WTC11 (cell line): ENCODE results near the gene ITPR2. TPM values are rescaled to one million over a fixed set of nuclear protein-coding genes. Genes with fewer than 3 reads are reported as not detected.

Source experiments
- ATAC-seq: fragments of 200-7000 bp; cut with Tn5 transposase; 2 replicates; pipeline ENCODE4 v1.10.0; 2021; ENCODE audit warnings: mild to moderate bottlenecking, moderate library complexity
- Bru-seq: library from RNA; stranded (reverse); fragments of 400-500 nt; gene quantifications from one replicate; lab custom pipeline; 2021; lab: Mats Ljungman, UMichigan
- CTCF ChIA-PET: fragments of 300-600 bp; sonication (Branson Sonifier 250); formaldehyde crosslinking; loops from one replicate; lab custom pipeline; 2021; ENCODE audit warnings: antibody characterized with exemption; lab: Charles Lee
- POLR2A ChIA-PET: fragments of 350-600 bp; sonication (Branson Sonifier 250); formaldehyde crosslinking; loops from one replicate; lab custom pipeline; 2021; ENCODE audit warnings: antibody characterized with exemption; lab: Charles Lee
- DNase-seq: peaks from one replicate; pipeline ENCODE4 v3.0.0; 2021; ENCODE audit warnings: low spot score
- H3K27ac Mint-ChIP-seq: 2 replicates; pipeline ENCODE4 v1.8.0; 2021; ENCODE audit warnings: mixed read lengths
- H3K27me3 Mint-ChIP-seq: 2 replicates; pipeline ENCODE4 v1.8.0; 2021; ENCODE audit warnings: low read depth, mild to moderate bottlenecking, moderate library complexity, mixed read lengths
- H3K36me3 Mint-ChIP-seq: 2 replicates; pipeline ENCODE4 v1.8.0; 2021; ENCODE audit warnings: mixed read lengths
- H3K4me1 Mint-ChIP-seq: 2 replicates; pipeline ENCODE4 v1.8.0; 2022; ENCODE audit warnings: mixed read lengths
- H3K4me3 Mint-ChIP-seq: 2 replicates; pipeline ENCODE4 v1.8.0; 2021; ENCODE audit warnings: mild to moderate bottlenecking, moderate library complexity, mixed read lengths
- H3K9me3 Mint-ChIP-seq: 2 replicates; pipeline ENCODE4 v1.8.0; 2021; ENCODE audit warnings: mixed read lengths
- CREM ChIP-seq: sonication (generic); formaldehyde crosslinking; IDR thresholded peaks from 2 replicates; pipeline ENCODE4 v1.8.1; 2022; ENCODE audit warnings: mild to moderate bottlenecking, missing genetic modification reagents, moderate library complexity
- FOXP1 ChIP-seq: sonication (generic); formaldehyde crosslinking; IDR thresholded peaks from 2 replicates; pipeline ENCODE4 v1.8.0; 2022; ENCODE audit warnings: missing genetic modification reagents, mild to moderate bottlenecking, moderate library complexity, borderline replicate concordance
- GABPB1 ChIP-seq: sonication (generic); formaldehyde crosslinking; IDR thresholded peaks from 2 replicates; pipeline ENCODE4 v1.8.1; 2023; ENCODE audit warnings: mild to moderate bottlenecking, missing genetic modification reagents
- HMGA2 ChIP-seq: fragments of 250-450 bp; sonication (Bioruptor Pico); IDR thresholded peaks from 2 replicates; pipeline ENCODE4 v1.4.0; 2021; ENCODE audit warnings: mild to moderate bottlenecking, moderate library complexity
- MXD4 ChIP-seq: fragments of 250-450 bp; sonication (Bioruptor Pico); IDR thresholded peaks from 2 replicates; pipeline ENCODE4 v1.8.0; 2021; ENCODE audit warnings: mild to moderate bottlenecking, moderate library complexity, borderline replicate concordance
- NFYB ChIP-seq: sonication (generic); formaldehyde crosslinking; conservative IDR thresholded peaks from 2 replicates; pipeline ENCODE4 v1.8.0; 2022; ENCODE audit warnings: low read depth, missing genetic modification reagents
- SMAD3 ChIP-seq: sonication (generic); formaldehyde crosslinking; IDR thresholded peaks from 2 replicates; pipeline ENCODE4 v1.8.0; 2022; ENCODE audit warnings: missing genetic modification reagents, mild to moderate bottlenecking, borderline replicate concordance
- ZBTB21 ChIP-seq: sonication (generic); formaldehyde crosslinking; IDR thresholded peaks from 2 replicates; pipeline ENCODE4 v1.8.1; 2023; ENCODE audit warnings: mild to moderate bottlenecking, missing genetic modification reagents, borderline replicate concordance
- ZNF219 ChIP-seq: sonication (generic); formaldehyde crosslinking; IDR thresholded peaks from 2 replicates; pipeline ENCODE4 v1.8.0; 2023; ENCODE audit warnings: missing genetic modification reagents, mild to moderate bottlenecking, borderline replicate concordance
- ZNF396 ChIP-seq: fragments of 250-450 bp; sonication (Bioruptor Pico); IDR thresholded peaks from 2 replicates; pipeline ENCODE4 v1.8.0; 2021; ENCODE audit warnings: mild to moderate bottlenecking, moderate library complexity, borderline replicate concordance
- ZNF423 ChIP-seq: fragments of 250-450 bp; sonication (Bioruptor Pico); IDR thresholded peaks from 2 replicates; pipeline ENCODE4 v2.1.2; 2022; ENCODE audit warnings: mild to moderate bottlenecking, moderate library complexity
- long read RNA-seq, 3 experiments: library from RNA in 1 of 3; library from capped mRNA in 1 of 3; library from polyadenylated mRNA in 1 of 3; unstranded in 2 of 3; stranded (forward) in 1 of 3; transcript quantifications; one replicate each; pipeline ENCODE4 v2.0.0, GENCODE V29; 2021
- total RNA-seq: library from RNA; stranded (reverse); gene quantifications from 3 replicates; pipeline ENCODE4 v1.2.3, GENCODE V29; 2021
- TF ChIP-seq, protein P1 (sequence below): sonication (generic); formaldehyde crosslinking; IDR thresholded peaks from 2 replicates; pipeline ENCODE4 v1.8.0; 2023; ENCODE audit warnings: mild to moderate bottlenecking, missing genetic modification reagents
- TF ChIP-seq, protein P2 (sequence below): sonication (generic); formaldehyde crosslinking; IDR thresholded peaks from 2 replicates; pipeline ENCODE4 v1.8.1; 2022; ENCODE audit warnings: low read depth, missing genetic modification reagents, borderline replicate concordance
- TF ChIP-seq, protein P3 (sequence below): sonication (generic); formaldehyde crosslinking; IDR thresholded peaks from 2 replicates; pipeline ENCODE4 v1.8.0; 2023; ENCODE audit warnings: missing genetic modification reagents, mild to moderate bottlenecking, borderline replicate concordance
- TF ChIP-seq, protein P4 (sequence below): sonication (generic); formaldehyde crosslinking; IDR thresholded peaks from 2 replicates; pipeline ENCODE4 v1.8.1; 2022; ENCODE audit warnings: mild to moderate bottlenecking, missing genetic modification reagents, moderate library complexity, borderline replicate concordance
- TF ChIP-seq, protein P5 (sequence below): sonication (generic); formaldehyde crosslinking; IDR thresholded peaks from 2 replicates; pipeline ENCODE4 v1.8.1; 2023; ENCODE audit warnings: mild to moderate bottlenecking, moderate library complexity, missing genetic modification reagents
- TF ChIP-seq, protein P6 (sequence below): sonication (generic); formaldehyde crosslinking; IDR thresholded peaks from 2 replicates; pipeline ENCODE4 v1.8.0; 2022; ENCODE audit warnings: mild to moderate bottlenecking, missing genetic modification reagents

Gene ITPR2
- total RNA-seq = 32.2 to 50.7 TPM (median 34.2 TPM) in 3 replicates
- percentile 79 among the genes with signal in this experiment for Bru-seq, nascent RNA
- long read RNA-seq, experiment 1, full-length matches to known transcripts = 7 of 87 reads
- long read RNA-seq, experiment 1, partial matches to known transcripts = 34 of 87 reads
- long read RNA-seq, experiment 1, other reads (novel, unspliced or antisense) = 46 of 87 reads
- long read RNA-seq, experiment 2, partial matches to known transcripts = 13 of 33 reads
- long read RNA-seq, experiment 2, other reads (novel, unspliced or antisense) = 20 of 33 reads
- long read RNA-seq, experiment 3, partial matches to known transcripts = 1 of 2 reads
- long read RNA-seq, experiment 3, other reads (novel, unspliced or antisense) = 1 of 2 reads

DNA sequence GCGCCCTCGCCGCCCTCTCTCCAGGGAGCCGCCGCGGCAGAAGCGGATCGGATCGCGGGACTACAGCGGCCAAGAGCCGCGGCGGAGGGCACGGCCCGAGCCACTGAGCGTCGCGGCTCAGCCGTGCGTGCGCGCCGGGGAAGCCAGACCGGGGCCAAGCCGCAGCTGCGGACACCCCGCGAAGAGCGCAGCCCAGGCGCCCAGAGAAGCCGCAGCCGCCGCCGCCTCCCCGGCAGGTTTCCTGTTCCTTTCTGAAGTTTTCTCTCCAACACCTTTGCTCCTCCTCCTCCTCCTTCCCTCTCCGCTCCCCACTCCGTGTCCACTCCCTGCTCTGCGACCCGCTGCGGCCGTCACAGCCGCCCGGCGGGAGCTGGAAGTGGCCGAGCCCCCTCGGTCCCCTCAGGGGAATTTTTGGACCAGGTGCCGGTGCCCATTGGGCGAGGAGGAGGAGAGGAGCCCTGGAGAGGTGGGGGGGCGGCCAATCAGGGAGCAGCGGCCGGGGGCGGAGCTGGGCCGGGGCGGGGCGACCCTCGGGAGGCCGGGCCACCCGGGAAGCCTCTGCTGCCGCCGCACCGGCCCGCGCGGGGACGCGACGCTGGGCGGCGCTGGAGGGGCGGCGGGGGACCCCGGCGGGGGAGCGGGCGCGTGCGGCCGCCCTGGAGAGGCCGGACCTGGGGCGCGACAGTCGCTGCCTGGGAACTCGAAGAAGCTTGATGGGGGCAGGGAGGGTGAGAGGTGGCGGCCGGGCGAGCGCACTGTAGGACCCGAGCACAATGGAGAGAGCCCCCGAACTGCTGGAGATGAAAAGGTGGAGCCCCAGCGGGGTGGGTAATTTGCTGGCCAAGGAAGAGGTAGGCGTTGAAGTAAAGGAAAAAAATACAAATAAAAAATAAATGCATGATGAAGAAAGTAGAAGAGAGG is at the start of gene ITPR2:
Gene ITPR2, minus strand, starts transcription at position 373 of the 921 bp plus-strand sequence. CDS start 413 bp downstream, outside the sequence.
- Mint-ChIP-seq H3K27ac (peak within 1 kb of the TSS; percentile 90), H3K4me1 (peaks cover 37% of the 10 kb centered on the region)

DNA sequence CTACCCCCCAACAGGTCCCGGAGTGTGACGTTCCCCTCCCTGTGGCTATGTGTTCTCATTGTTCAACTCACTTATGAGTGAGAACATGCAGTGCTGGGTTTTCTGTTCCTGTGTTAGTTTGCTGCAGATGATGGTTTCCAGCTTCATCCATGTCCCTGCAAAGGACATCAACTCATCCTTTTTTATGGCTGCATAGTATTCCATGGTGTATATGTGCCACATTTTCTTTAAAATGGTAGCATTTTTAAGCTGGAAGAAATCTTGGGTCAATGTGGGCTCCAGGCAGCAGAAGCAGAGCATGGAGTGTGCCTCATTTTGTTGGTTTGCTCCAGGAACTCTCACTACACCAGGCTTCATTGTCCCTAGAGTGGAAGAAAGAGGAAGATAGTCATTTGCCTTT is 47.6 kb upstream of the ITPR2 start:
- Mint-ChIP-seq H3K4me1 (no peaks in the 10 kb centered on the region; the same call in 1 of the 2 replicates), H3K27ac (no peak overlapping the region), H3K36me3 (peaks cover 3% of the 10 kb centered on the region), H3K9me3 (peaks cover 22% of the 10 kb centered on the region), H3K27me3 (peaks cover 6% of the 10 kb centered on the region; the same call in 1 of the 2 replicates), H3K4me3 (no peak overlapping the region)
- ATAC-seq (no peak), DNase-seq (no peak)
- ChIA-PET CTCF (no interaction called here), POLR2A (no interaction called here)
- TF ChIP-seq CREM (CRISPR knock-in tag) (no peak), SMAD3 (no peak), HMGA2 (CRISPR knock-in tag) (no peak), ZNF396 (CRISPR knock-in tag) (no peak)
- TF ChIP-seq, protein P1, sequence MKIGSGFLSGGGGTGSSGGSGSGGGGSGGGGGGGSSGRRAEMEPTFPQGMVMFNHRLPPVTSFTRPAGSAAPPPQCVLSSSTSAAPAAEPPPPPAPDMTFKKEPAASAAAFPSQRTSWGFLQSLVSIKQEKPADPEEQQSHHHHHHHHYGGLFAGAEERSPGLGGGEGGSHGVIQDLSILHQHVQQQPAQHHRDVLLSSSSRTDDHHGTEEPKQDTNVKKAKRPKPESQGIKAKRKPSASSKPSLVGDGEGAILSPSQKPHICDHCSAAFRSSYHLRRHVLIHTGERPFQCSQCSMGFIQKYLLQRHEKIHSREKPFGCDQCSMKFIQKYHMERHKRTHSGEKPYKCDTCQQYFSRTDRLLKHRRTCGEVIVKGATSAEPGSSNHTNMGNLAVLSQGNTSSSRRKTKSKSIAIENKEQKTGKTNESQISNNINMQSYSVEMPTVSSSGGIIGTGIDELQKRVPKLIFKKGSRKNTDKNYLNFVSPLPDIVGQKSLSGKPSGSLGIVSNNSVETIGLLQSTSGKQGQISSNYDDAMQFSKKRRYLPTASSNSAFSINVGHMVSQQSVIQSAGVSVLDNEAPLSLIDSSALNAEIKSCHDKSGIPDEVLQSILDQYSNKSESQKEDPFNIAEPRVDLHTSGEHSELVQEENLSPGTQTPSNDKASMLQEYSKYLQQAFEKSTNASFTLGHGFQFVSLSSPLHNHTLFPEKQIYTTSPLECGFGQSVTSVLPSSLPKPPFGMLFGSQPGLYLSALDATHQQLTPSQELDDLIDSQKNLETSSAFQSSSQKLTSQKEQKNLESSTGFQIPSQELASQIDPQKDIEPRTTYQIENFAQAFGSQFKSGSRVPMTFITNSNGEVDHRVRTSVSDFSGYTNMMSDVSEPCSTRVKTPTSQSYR (CRISPR knock-in tag) = no peak
- TF ChIP-seq, protein P2, sequence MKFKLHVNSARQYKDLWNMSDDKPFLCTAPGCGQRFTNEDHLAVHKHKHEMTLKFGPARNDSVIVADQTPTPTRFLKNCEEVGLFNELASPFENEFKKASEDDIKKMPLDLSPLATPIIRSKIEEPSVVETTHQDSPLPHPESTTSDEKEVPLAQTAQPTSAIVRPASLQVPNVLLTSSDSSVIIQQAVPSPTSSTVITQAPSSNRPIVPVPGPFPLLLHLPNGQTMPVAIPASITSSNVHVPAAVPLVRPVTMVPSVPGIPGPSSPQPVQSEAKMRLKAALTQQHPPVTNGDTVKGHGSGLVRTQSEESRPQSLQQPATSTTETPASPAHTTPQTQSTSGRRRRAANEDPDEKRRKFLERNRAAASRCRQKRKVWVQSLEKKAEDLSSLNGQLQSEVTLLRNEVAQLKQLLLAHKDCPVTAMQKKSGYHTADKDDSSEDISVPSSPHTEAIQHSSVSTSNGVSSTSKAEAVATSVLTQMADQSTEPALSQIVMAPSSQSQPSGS (CRISPR knock-in tag) = no peak

More for the DNA sequence above, at the start of gene ITPR2:
- ATAC-seq (peak; percentile 88), DNase-seq (peak; percentile 93)
- POLR2A ChIA-PET = interaction anchor here (0.6 to 1.3 kb wide), 3 partner anchors 10 to 1884 kb away, joined by 3 read pairs; partner anchors contain the start of gene BCAT1
- H3K9me3 Mint-ChIP-seq = peaks cover 2% of the 10 kb centered on the region
- CTCF ChIA-PET = interaction anchor here (0.5 to 3.8 kb wide), 10 partner anchors 10 to 204 kb away, joined by 3 to 24 read pairs (median 4); no protein-coding TSS in a partner anchor
- TF ChIP-seq, protein P3, sequence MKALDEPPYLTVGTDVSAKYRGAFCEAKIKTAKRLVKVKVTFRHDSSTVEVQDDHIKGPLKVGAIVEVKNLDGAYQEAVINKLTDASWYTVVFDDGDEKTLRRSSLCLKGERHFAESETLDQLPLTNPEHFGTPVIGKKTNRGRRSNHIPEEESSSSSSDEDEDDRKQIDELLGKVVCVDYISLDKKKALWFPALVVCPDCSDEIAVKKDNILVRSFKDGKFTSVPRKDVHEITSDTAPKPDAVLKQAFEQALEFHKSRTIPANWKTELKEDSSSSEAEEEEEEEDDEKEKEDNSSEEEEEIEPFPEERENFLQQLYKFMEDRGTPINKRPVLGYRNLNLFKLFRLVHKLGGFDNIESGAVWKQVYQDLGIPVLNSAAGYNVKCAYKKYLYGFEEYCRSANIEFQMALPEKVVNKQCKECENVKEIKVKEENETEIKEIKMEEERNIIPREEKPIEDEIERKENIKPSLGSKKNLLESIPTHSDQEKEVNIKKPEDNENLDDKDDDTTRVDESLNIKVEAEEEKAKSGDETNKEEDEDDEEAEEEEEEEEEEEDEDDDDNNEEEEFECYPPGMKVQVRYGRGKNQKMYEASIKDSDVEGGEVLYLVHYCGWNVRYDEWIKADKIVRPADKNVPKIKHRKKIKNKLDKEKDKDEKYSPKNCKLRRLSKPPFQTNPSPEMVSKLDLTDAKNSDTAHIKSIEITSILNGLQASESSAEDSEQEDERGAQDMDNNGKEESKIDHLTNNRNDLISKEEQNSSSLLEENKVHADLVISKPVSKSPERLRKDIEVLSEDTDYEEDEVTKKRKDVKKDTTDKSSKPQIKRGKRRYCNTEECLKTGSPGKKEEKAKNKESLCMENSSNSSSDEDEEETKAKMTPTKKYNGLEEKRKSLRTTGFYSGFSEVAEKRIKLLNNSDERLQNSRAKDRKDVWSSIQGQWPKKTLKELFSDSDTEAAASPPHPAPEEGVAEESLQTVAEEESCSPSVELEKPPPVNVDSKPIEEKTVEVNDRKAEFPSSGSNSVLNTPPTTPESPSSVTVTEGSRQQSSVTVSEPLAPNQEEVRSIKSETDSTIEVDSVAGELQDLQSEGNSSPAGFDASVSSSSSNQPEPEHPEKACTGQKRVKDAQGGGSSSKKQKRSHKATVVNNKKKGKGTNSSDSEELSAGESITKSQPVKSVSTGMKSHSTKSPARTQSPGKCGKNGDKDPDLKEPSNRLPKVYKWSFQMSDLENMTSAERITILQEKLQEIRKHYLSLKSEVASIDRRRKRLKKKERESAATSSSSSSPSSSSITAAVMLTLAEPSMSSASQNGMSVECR (CRISPR knock-in tag) = peak; percentile 90
- TF ChIP-seq FOXP1 (CRISPR knock-in tag) = peak; percentile 57; the same call in 1 of the 2 replicates
- peak; percentile 75 for TF ChIP-seq NFYB (CRISPR knock-in tag)
- TF ChIP-seq ZBTB21 (CRISPR knock-in tag) = 0 out of 2 replicates have a peak, but pooled peaks have one; percentile 33
- TF ChIP-seq MXD4 (CRISPR knock-in tag) = no peak
- TF ChIP-seq, protein P4, sequence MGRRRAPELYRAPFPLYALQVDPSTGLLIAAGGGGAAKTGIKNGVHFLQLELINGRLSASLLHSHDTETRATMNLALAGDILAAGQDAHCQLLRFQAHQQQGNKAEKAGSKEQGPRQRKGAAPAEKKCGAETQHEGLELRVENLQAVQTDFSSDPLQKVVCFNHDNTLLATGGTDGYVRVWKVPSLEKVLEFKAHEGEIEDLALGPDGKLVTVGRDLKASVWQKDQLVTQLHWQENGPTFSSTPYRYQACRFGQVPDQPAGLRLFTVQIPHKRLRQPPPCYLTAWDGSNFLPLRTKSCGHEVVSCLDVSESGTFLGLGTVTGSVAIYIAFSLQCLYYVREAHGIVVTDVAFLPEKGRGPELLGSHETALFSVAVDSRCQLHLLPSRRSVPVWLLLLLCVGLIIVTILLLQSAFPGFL (CRISPR knock-in tag) = 0 out of 2 replicates have a peak, but pooled peaks have one; percentile 44
- TF ChIP-seq ZNF219 (CRISPR knock-in tag) = peak; percentile 5; the same call in 1 of the 2 replicates
- TF ChIP-seq ZNF423 (CRISPR knock-in tag) = peak; percentile 91
- peak; percentile 64; the same call in 1 of the 2 replicates for TF ChIP-seq SMAD3
- TF ChIP-seq, protein P5, sequence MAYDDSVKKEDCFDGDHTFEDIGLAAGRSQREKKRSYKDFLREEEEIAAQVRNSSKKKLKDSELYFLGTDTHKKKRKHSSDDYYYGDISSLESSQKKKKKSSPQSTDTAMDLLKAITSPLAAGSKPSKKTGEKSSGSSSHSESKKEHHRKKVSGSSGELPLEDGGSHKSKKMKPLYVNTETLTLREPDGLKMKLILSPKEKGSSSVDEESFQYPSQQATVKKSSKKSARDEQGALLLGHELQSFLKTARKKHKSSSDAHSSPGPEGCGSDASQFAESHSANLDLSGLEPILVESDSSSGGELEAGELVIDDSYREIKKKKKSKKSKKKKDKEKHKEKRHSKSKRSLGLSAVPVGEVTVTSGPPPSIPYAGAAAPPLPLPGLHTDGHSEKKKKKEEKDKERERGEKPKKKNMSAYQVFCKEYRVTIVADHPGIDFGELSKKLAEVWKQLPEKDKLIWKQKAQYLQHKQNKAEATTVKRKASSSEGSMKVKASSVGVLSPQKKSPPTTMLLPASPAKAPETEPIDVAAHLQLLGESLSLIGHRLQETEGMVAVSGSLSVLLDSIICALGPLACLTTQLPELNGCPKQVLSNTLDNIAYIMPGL (CRISPR knock-in tag) = no peak; the same call in 1 of the 2 replicates
- peak; percentile 59; the same call in 1 of the 2 replicates for TF ChIP-seq GABPB1 (CRISPR knock-in tag)
- TF ChIP-seq, protein P6, sequence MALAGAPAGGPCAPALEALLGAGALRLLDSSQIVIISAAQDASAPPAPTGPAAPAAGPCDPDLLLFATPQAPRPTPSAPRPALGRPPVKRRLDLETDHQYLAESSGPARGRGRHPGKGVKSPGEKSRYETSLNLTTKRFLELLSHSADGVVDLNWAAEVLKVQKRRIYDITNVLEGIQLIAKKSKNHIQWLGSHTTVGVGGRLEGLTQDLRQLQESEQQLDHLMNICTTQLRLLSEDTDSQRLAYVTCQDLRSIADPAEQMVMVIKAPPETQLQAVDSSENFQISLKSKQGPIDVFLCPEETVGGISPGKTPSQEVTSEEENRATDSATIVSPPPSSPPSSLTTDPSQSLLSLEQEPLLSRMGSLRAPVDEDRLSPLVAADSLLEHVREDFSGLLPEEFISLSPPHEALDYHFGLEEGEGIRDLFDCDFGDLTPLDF = no peak
- H3K36me3 Mint-ChIP-seq = peaks cover 1% of the 10 kb centered on the region
- no peaks in the 10 kb centered on the region; the same call in 1 of the 2 replicates for H3K27me3 Mint-ChIP-seq
- peak within 1 kb of the TSS; percentile 91 for H3K4me3 Mint-ChIP-seq
